ENCODE data around the gene FBXO2.

DNA sequence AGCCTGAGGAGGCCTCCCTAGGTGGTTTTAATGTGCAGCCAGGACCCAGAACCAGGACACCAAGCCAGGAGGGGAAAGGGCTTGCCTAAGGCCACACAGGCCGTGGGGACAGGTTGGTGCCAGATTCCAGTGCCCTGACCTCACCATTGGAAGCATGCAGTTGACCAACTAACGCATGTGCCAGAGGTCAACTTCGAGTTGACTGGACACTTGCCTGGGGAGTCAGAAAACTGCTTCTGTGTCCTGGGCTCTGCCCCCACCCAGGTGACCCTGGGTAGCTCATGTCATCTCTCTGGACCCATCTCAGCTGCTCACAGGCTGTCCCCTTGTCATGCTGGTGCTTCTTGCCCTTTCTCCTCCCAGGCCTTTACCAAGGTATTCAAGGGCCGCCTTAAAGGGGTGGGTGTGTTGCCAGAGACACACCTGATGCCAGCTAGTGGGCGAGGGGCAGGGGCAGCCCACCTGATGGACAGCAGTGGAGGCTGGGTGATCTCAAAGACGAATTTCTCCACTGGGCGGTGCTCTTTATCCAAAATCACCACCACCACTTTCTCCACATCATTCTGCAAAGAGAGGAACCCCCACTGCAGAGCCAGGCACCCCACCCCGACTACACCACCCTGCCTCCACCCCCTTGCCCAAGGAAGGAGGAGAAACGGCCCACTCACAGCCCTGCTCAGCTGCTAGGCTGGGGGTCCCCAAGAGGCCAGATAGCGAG lies 22.3 kb upstream of the FBXO2 start:
- TF ChIP-seq, protein P1, sequence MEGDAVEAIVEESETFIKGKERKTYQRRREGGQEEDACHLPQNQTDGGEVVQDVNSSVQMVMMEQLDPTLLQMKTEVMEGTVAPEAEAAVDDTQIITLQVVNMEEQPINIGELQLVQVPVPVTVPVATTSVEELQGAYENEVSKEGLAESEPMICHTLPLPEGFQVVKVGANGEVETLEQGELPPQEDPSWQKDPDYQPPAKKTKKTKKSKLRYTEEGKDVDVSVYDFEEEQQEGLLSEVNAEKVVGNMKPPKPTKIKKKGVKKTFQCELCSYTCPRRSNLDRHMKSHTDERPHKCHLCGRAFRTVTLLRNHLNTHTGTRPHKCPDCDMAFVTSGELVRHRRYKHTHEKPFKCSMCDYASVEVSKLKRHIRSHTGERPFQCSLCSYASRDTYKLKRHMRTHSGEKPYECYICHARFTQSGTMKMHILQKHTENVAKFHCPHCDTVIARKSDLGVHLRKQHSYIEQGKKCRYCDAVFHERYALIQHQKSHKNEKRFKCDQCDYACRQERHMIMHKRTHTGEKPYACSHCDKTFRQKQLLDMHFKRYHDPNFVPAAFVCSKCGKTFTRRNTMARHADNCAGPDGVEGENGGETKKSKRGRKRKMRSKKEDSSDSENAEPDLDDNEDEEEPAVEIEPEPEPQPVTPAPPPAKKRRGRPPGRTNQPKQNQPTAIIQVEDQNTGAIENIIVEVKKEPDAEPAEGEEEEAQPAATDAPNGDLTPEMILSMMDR (conservative IDR thresholded peaks at IDR 0.05 in 1 of 2, IDR thresholded peaks at IDR 0.05 in 1 of 2; ENCODE audit: low read depth in 1 of 2, low read length in 2 of 2), result no peak
- TF ChIP-seq EZH2 (IDR thresholded peaks at IDR 0.05; ENCODE audit: low read length, missing control alignments), result no peak

All from fibroblast of lung (primary cell).